ENCODE data around the gene CELF1.
"Not testable (repeated sequence)": the region's sequence is repeated elsewhere in the genome, so short reads cannot be mapped to it uniquely, and the experiment has no call there.

DNA sequence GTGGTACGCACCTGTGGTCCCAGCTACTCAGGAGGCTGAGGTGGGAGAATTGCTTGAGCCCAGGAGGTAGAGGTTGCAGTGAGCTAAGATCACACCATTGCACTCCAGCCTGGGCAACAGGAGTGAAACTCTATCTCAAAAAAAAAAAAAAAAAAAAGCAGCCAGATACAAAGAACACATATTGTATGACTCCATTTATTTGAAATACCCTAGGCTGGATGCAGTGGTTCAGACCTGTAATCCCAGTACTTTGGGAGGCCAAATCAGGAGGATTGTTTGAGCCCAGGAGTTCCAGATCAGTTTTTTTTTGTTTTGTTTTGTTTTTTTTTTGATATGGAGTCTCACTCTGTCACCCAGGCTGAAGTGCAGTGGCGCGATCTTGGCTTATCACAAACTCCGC is 9.5 kb upstream of the CELF1 start:
- not testable (repeated sequence) for TF ChIP-seq EP300 (IDR thresholded peaks at IDR 0.05; ENCODE audit: borderline replicate concordance in 1 of 2, low read depth in 1 of 2, low read length in 1 of 2); SIN3A (IDR thresholded peaks at IDR 0.05; ENCODE audit: borderline replicate concordance, low read depth, low read length); YY1 (IDR thresholded peaks at IDR 0.05; ENCODE audit: low read depth); POLR2AphosphoS5 (IDR thresholded peaks at IDR 0.05; ENCODE audit: low read depth, low read length); RAD21 (IDR thresholded peaks at IDR 0.05; ENCODE audit: low read length); NFIC (IDR thresholded peaks at IDR 0.05; ENCODE audit: borderline replicate concordance)
- TF ChIP-seq, protein P1, sequence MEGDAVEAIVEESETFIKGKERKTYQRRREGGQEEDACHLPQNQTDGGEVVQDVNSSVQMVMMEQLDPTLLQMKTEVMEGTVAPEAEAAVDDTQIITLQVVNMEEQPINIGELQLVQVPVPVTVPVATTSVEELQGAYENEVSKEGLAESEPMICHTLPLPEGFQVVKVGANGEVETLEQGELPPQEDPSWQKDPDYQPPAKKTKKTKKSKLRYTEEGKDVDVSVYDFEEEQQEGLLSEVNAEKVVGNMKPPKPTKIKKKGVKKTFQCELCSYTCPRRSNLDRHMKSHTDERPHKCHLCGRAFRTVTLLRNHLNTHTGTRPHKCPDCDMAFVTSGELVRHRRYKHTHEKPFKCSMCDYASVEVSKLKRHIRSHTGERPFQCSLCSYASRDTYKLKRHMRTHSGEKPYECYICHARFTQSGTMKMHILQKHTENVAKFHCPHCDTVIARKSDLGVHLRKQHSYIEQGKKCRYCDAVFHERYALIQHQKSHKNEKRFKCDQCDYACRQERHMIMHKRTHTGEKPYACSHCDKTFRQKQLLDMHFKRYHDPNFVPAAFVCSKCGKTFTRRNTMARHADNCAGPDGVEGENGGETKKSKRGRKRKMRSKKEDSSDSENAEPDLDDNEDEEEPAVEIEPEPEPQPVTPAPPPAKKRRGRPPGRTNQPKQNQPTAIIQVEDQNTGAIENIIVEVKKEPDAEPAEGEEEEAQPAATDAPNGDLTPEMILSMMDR (IDR thresholded peaks at IDR 0.05): not testable (repeated sequence)
